ENCODE measurements around the gene EXOC6.

Gene EXOC6

GRCh38 chr10:92849576-92850090 is 1.3 kb downstream of the EXOC6 start:
- H3K4me3 ChIP-seq (ENCODE audit: low read depth, low read length), result peak overlapping the region; percentile 69; the same call in 1 of the 2 replicates
- no peak overlapping the region for H3K27ac ChIP-seq (ENCODE audit: low read depth, low read length)
- H3K9me3 ChIP-seq (ENCODE audit: control insufficient read depth, insufficient read depth, low read depth, low read length), result peaks cover 7% of the 10 kb centered on the region; the same call in 1 of the 2 replicates
- H3K4me1 ChIP-seq (ENCODE audit: control insufficient read depth, insufficient read depth, low read length), result no peaks in the 10 kb centered on the region; the same call in 1 of the 2 replicates
- H3K9ac ChIP-seq (ENCODE audit: low read length), result no peak overlapping the region
- H3K36me3 ChIP-seq (ENCODE audit: control insufficient read depth, insufficient read depth, low read length), result no peaks in the 10 kb centered on the region
- H3K27me3 ChIP-seq (ENCODE audit: control insufficient read depth, insufficient read depth, low read length), result peaks cover 38% of the 10 kb centered on the region

GRCh38 chr10:92850185-92850584 is 1.9 kb downstream of the EXOC6 start:
- Histone ChIP-seq H3K36me3 (ENCODE audit: control insufficient read depth, insufficient read depth, low read length) (no peaks in the 10 kb centered on the region), H3K27me3 (ENCODE audit: control insufficient read depth, insufficient read depth, low read length) (peaks cover 38% of the 10 kb centered on the region), H3K27ac (ENCODE audit: low read depth, low read length) (no peak overlapping the region), H3K4me1 (ENCODE audit: control insufficient read depth, insufficient read depth, low read length) (no peaks in the 10 kb centered on the region; the same call in 1 of the 2 replicates), H3K4me3 (ENCODE audit: low read depth, low read length) (no peak overlapping the region), H3K9ac (ENCODE audit: low read length) (no peak overlapping the region), H3K9me3 (ENCODE audit: control insufficient read depth, insufficient read depth, low read depth, low read length) (peaks cover 7% of the 10 kb centered on the region; the same call in 1 of the 2 replicates)

GRCh38 chr10:92851003-92851402 is 2.7 kb downstream of the EXOC6 start:
- Histone ChIP-seq H3K36me3 (ENCODE audit: control insufficient read depth, insufficient read depth, low read length) (no peaks in the 10 kb centered on the region), H3K9ac (ENCODE audit: low read length) (no peak overlapping the region), H3K27ac (ENCODE audit: low read depth, low read length) (no peak overlapping the region), H3K4me1 (ENCODE audit: control insufficient read depth, insufficient read depth, low read length) (no peaks in the 10 kb centered on the region; the same call in 1 of the 2 replicates), H3K27me3 (ENCODE audit: control insufficient read depth, insufficient read depth, low read length) (peaks cover 38% of the 10 kb centered on the region), H3K4me3 (ENCODE audit: low read depth, low read length) (no peak overlapping the region), H3K9me3 (ENCODE audit: control insufficient read depth, insufficient read depth, low read depth, low read length) (peaks cover 7% of the 10 kb centered on the region; the same call in 1 of the 2 replicates)

DNA sequence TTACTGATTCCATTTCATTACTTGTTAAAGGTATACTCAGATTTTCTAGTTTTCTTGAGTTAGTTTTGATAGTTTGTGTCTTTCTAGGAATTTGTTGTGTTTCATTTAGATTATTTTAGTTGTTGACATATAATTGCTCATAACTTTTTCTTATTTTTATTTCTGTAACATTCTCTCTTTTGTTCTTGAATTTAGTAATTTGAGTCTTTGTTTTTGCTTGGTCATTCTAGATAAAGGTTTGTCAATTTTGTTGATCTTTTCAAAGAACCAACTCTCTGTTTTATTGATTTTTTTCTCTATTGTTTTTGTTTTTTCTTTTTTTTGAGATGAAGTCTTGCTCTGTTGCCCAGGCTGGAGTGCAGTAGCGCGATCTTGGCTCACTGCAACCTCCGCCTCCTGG is 7.2 kb downstream of the EXOC6 start:
- 0 out of 2 replicates have a peak, but pooled peaks cover 2% of the 10 kb centered on the region for H3K27me3 ChIP-seq (ENCODE audit: control insufficient read depth, insufficient read depth, low read length)
- H3K36me3 ChIP-seq (ENCODE audit: control insufficient read depth, insufficient read depth, low read length), result no peaks in the 10 kb centered on the region
- H3K4me3 ChIP-seq (ENCODE audit: low read depth, low read length), result no peak overlapping the region
- H3K9me3 ChIP-seq (ENCODE audit: control insufficient read depth, insufficient read depth, low read depth, low read length), result peaks cover 23% of the 10 kb centered on the region
- no peak overlapping the region for H3K27ac ChIP-seq (ENCODE audit: low read depth, low read length)
- no peaks in the 10 kb centered on the region for H3K4me1 ChIP-seq (ENCODE audit: control insufficient read depth, insufficient read depth, low read length)
- H3K9ac ChIP-seq (ENCODE audit: low read length), result no peak overlapping the region

DNA sequence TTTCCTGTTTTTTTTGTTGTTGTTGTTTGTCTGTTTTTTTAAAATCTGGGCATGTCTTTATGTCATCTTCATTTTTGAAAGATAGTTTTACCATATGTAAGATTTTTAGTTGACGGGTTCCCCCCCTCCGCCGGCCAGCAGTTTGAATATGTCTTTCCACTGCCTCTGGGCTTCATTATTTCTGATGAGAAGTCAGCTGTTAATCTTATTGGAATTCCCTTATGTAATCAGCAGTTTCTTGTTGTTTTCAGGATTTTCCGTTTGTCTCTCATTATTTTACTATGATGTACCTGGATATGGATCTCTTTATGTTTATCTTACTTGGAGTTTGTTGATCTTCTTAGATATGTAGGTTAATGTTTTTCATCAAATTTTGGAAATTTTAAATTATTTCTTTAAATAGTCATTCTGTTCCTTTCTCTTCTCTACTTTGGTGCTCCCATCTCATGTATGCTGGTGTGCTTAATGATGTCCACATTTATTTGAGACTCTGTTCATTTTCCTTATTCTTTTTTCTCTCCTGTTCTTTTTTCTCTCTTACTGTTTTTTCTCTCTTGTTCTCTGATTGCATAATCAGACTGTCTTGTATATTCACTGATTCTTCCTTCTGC is 9.7 kb downstream of the EXOC6 start:
- no peak overlapping the region for H3K4me3 ChIP-seq (ENCODE audit: low read depth, low read length)
- H3K9ac ChIP-seq (ENCODE audit: low read length), result no peak overlapping the region
- H3K27ac ChIP-seq (ENCODE audit: low read depth, low read length), result no peak overlapping the region
- no peaks in the 10 kb centered on the region for H3K27me3 ChIP-seq (ENCODE audit: control insufficient read depth, insufficient read depth, low read length)
- H3K9me3 ChIP-seq (ENCODE audit: control insufficient read depth, insufficient read depth, low read depth, low read length), result peaks cover 23% of the 10 kb centered on the region
- H3K36me3 ChIP-seq (ENCODE audit: control insufficient read depth, insufficient read depth, low read length), result no peaks in the 10 kb centered on the region
- no peaks in the 10 kb centered on the region for H3K4me1 ChIP-seq (ENCODE audit: control insufficient read depth, insufficient read depth, low read length)

DNA sequence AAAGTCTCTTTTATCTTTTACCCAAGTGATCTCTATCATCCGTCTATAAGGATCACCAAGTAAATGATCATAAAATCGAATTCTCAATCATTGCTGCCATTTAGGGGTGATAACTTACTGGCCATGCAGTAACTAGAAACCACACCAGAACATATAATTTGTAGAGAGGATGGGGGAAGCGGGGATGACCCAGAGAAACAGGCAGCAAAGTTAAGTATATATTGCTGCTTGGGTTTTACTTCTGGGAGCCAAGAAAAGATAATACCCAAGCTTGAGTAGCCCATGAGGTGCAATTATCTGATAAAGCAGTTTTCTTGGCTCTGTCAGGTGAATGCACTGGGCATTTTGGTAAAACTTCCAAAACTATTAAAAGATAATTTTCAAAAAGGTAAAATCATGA is 18.9 kb downstream of the EXOC6 start:
- Histone ChIP-seq H3K27ac (ENCODE audit: low read depth, low read length) (no peak overlapping the region), H3K9ac (ENCODE audit: low read length) (no peak overlapping the region), H3K27me3 (ENCODE audit: control insufficient read depth, insufficient read depth, low read length) (no peaks in the 10 kb centered on the region), H3K4me3 (ENCODE audit: low read depth, low read length) (no peak overlapping the region), H3K36me3 (ENCODE audit: control insufficient read depth, insufficient read depth, low read length) (no peaks in the 10 kb centered on the region), H3K9me3 (ENCODE audit: control insufficient read depth, insufficient read depth, low read depth, low read length) (no peaks in the 10 kb centered on the region; the same call in 1 of the 2 replicates), H3K4me1 (ENCODE audit: control insufficient read depth, insufficient read depth, low read length) (no peaks in the 10 kb centered on the region)

DNA sequence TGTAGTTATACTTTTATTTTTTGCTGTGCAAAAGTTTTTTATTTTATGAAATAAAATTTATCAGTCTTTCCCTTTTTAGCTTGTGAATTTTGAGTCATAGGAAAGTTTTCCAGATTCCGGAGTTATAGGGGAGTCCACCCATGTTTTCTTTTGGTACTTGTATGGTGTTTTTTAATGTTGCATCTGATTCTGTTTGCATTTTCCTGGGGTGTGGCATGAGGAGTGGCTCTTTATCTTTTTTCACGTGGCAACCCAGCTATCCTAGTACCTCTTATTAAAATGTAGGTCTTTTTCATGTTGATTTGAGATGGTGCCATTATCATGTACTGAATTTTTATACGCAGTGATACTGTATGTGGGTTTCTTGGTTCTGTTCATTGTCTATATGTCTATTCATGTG is 19.7 kb downstream of the EXOC6 start:
- H3K4me1 ChIP-seq (ENCODE audit: control insufficient read depth, insufficient read depth, low read length), result no peaks in the 10 kb centered on the region
- no peak overlapping the region for H3K4me3 ChIP-seq (ENCODE audit: low read depth, low read length)
- H3K36me3 ChIP-seq (ENCODE audit: control insufficient read depth, insufficient read depth, low read length), result no peaks in the 10 kb centered on the region
- no peaks in the 10 kb centered on the region; the same call in 1 of the 2 replicates for H3K9me3 ChIP-seq (ENCODE audit: control insufficient read depth, insufficient read depth, low read depth, low read length)
- H3K27me3 ChIP-seq (ENCODE audit: control insufficient read depth, insufficient read depth, low read length), result no peaks in the 10 kb centered on the region
- H3K27ac ChIP-seq (ENCODE audit: low read depth, low read length), result no peak overlapping the region
- H3K9ac ChIP-seq (ENCODE audit: low read length), result no peak overlapping the region

DNA sequence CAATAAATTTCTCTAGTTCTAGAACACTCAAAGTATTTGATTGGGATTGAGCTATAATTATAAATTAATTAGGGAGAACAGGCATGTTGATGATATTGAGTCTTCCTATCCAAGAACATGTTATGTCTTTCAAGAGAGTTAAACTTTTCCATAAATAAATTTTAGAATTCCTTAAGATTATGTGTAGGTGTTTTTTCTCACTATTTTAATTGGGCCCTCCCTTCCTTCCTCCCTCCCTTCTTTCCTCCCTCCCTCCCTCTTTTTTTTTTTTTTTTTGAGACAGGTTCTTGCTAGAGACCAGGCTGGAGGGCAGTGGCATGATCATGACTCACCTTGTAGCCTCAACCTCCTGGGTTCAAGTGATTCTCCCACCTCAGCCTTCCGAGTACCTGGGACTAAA is 20.2 kb downstream of the EXOC6 start:
- H3K27me3 ChIP-seq (ENCODE audit: control insufficient read depth, insufficient read depth, low read length), result no peaks in the 10 kb centered on the region
- no peaks in the 10 kb centered on the region; the same call in 1 of the 2 replicates for H3K9me3 ChIP-seq (ENCODE audit: control insufficient read depth, insufficient read depth, low read depth, low read length)
- no peak overlapping the region for H3K4me3 ChIP-seq (ENCODE audit: low read depth, low read length)
- no peaks in the 10 kb centered on the region for H3K4me1 ChIP-seq (ENCODE audit: control insufficient read depth, insufficient read depth, low read length)
- H3K27ac ChIP-seq (ENCODE audit: low read depth, low read length), result no peak overlapping the region
- H3K9ac ChIP-seq (ENCODE audit: low read length), result no peak overlapping the region
- H3K36me3 ChIP-seq (ENCODE audit: control insufficient read depth, insufficient read depth, low read length), result no peaks in the 10 kb centered on the region

DNA sequence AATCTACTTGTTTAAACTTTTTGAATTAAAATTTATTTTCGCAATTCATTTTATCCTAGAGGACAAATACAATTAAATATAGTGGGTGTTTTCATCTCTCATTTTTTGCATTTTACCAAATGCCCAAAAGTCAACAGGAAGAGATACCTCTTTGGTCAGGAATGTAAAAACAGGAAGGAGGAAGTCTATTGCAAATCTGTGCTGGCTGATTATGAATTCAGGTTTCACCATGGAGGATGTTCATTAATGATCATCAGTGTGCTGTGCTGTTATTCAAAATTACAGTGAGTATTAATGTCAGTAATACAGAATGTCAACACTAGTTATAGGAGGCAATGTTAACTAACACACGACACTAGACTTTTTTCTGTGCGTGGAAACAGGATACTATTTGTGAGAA is 24.7 kb downstream of the EXOC6 start:
- Histone ChIP-seq H3K9me3 (ENCODE audit: control insufficient read depth, insufficient read depth, low read depth, low read length) (no peaks in the 10 kb centered on the region), H3K4me1 (ENCODE audit: control insufficient read depth, insufficient read depth, low read length) (no peaks in the 10 kb centered on the region), H3K9ac (ENCODE audit: low read length) (no peak overlapping the region), H3K4me3 (ENCODE audit: low read depth, low read length) (no peak overlapping the region), H3K27me3 (ENCODE audit: control insufficient read depth, insufficient read depth, low read length) (no peaks in the 10 kb centered on the region), H3K36me3 (ENCODE audit: control insufficient read depth, insufficient read depth, low read length) (no peaks in the 10 kb centered on the region), H3K27ac (ENCODE audit: low read depth, low read length) (no peak overlapping the region)

- H3K36me3 ChIP-seq (ENCODE audit: control insufficient read depth, insufficient read depth, low read length), result no peaks in the 10 kb centered on the region
- no peak overlapping the region for H3K9ac ChIP-seq (ENCODE audit: low read length)
- H3K4me3 ChIP-seq (ENCODE audit: low read depth, low read length), result no peak overlapping the region
- no peaks in the 10 kb centered on the region for H3K9me3 ChIP-seq (ENCODE audit: control insufficient read depth, insufficient read depth, low read depth, low read length)
- no peaks in the 10 kb centered on the region for H3K27me3 ChIP-seq (ENCODE audit: control insufficient read depth, insufficient read depth, low read length)
- H3K27ac ChIP-seq (ENCODE audit: low read depth, low read length), result no peak overlapping the region
- no peaks in the 10 kb centered on the region for H3K4me1 ChIP-seq (ENCODE audit: control insufficient read depth, insufficient read depth, low read length)
Measured at GRCh38 chr10:92876509-92877036, 28.3 kb downstream of the EXOC6 start.

GRCh38 chr10:92880233-92880861 is 32.0 kb downstream of the EXOC6 start:
- Histone ChIP-seq H3K36me3 (ENCODE audit: control insufficient read depth, insufficient read depth, low read length) (no peaks in the 10 kb centered on the region), H3K9me3 (ENCODE audit: control insufficient read depth, insufficient read depth, low read depth, low read length) (no peaks in the 10 kb centered on the region), H3K4me1 (ENCODE audit: control insufficient read depth, insufficient read depth, low read length) (no peaks in the 10 kb centered on the region), H3K27me3 (ENCODE audit: control insufficient read depth, insufficient read depth, low read length) (no peaks in the 10 kb centered on the region), H3K9ac (ENCODE audit: low read length) (no peak overlapping the region), H3K27ac (ENCODE audit: low read depth, low read length) (no peak overlapping the region), H3K4me3 (ENCODE audit: low read depth, low read length) (no peak overlapping the region)

Data from HUES6 (cell line).